ENCODE data around the gene NPHP1.
"Not testable (repeated sequence)": the region's sequence is repeated elsewhere in the genome, so short reads cannot be mapped to it uniquely, and the experiment has no call there.

Gene NPHP1

GRCh38 chr2:110101901-110102803 is 102.7 kb downstream of the NPHP1 start:
- DNase-seq, result no peak

- no peak for DNase-seq
Observed at GRCh38 chr2:110101280-110101844, 103.5 kb downstream of the NPHP1 start.

GRCh38 chr2:110100880-110101279 is 103.9 kb downstream of the NPHP1 start:
- DNase-seq, result not testable (repeated sequence)

- no peak for DNase-seq
Observed at GRCh38 chr2:110100480-110100879, 104.3 kb downstream of the NPHP1 start.

GRCh38 chr2:110099471-110100225 is 105.2 kb downstream of the NPHP1 start:
- DNase-seq, result no peak

GRCh38 chr2:110099038-110099425 is 105.8 kb downstream of the NPHP1 start:
- DNase-seq, result no peak

- no peak for DNase-seq
Observed at GRCh38 chr2:110097506-110098220, 107.2 kb downstream of the NPHP1 start.

- no peak for DNase-seq
Observed at GRCh38 chr2:110095994-110096633, 108.7 kb downstream of the NPHP1 start.

GRCh38 chr2:110094884-110095534 is 109.8 kb downstream of the NPHP1 start:
- not testable (repeated sequence) for DNase-seq

GRCh38 chr2:110093924-110094323 is 110.9 kb downstream of the NPHP1 start:
- DNase-seq, result not testable (repeated sequence)

- DNase-seq, result not testable (repeated sequence)
Observed at GRCh38 chr2:110090164-110090563, 114.6 kb downstream of the NPHP1 start.

GRCh38 chr2:110083757-110084156 is 121.1 kb downstream of the NPHP1 start:
- DNase-seq, result not testable (repeated sequence)

- DNase-seq, result not testable (repeated sequence)
Observed at GRCh38 chr2:110083162-110083561, 121.7 kb downstream of the NPHP1 start.

- DNase-seq, result not testable (repeated sequence)
Observed at GRCh38 chr2:110078104-110078503, 126.7 kb downstream of the NPHP1 start.

GRCh38 chr2:110075896-110076295 is 128.9 kb downstream of the NPHP1 start:
- DNase-seq, result not testable (repeated sequence)
